RWPE1 (cell line): ENCODE measurements around the gene BCKDK.
A peak's percentile ranks its signal among the peaks of the same experiment; 100 is the strongest.

Experiments
- CTCF ChIA-PET: fragments of 350-600 bp; sonication (Branson Sonifier 250); formaldehyde crosslinking; extraction: SDS; loops from one replicate; lab custom pipeline; 2021; lab: Yijun Ruan, JAX
- POLR2A ChIA-PET: fragments of 400-600 bp; formaldehyde crosslinking; extraction: SDS; loops from one replicate; lab custom pipeline; 2020; ENCODE audit warnings: antibody characterized with exemption; ENCODE audit not compliant: low non-redundant PET; lab: Yijun Ruan, JAX
- DNase-seq: peaks from one replicate; pipeline ENCODE4 v3.0.0; 2012; ENCODE audit warnings: low spot score
- H3K27ac ChIP-seq: fragments of 450-650 bp; 2 replicates; pipeline ENCODE4 v1.5.1; 2017
- TF ChIP-seq, protein P1 (sequence below): fragments of 450-650 bp; conservative IDR thresholded peaks from 2 replicates; pipeline ENCODE4 v1.5.1; 2017; ENCODE audit warnings: low read depth, mild to moderate bottlenecking

Gene BCKDK

GRCh38 chr16:31073970-31074813, 34.0 kb upstream of the BCKDK start, which contains the start of the genes ZNF646 and ZNF668:
ZNF646 (plus strand) TSS chr16:31074422; CDS start chr16:31076325, 1,903 bp downstream.
ZNF668 (minus strand) TSS chr16:31074240; CDS start chr16:31064459, 9,781 bp downstream.
- TF ChIP-seq, protein P1, sequence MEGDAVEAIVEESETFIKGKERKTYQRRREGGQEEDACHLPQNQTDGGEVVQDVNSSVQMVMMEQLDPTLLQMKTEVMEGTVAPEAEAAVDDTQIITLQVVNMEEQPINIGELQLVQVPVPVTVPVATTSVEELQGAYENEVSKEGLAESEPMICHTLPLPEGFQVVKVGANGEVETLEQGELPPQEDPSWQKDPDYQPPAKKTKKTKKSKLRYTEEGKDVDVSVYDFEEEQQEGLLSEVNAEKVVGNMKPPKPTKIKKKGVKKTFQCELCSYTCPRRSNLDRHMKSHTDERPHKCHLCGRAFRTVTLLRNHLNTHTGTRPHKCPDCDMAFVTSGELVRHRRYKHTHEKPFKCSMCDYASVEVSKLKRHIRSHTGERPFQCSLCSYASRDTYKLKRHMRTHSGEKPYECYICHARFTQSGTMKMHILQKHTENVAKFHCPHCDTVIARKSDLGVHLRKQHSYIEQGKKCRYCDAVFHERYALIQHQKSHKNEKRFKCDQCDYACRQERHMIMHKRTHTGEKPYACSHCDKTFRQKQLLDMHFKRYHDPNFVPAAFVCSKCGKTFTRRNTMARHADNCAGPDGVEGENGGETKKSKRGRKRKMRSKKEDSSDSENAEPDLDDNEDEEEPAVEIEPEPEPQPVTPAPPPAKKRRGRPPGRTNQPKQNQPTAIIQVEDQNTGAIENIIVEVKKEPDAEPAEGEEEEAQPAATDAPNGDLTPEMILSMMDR: no peak
- CTCF ChIA-PET: interaction anchor here (0.9 to 2.0 kb wide), 2 partner anchors 68 to 89 kb away, joined by 4 to 10 read pairs; partner anchors contain the start of gene HSD3B7

DNA sequence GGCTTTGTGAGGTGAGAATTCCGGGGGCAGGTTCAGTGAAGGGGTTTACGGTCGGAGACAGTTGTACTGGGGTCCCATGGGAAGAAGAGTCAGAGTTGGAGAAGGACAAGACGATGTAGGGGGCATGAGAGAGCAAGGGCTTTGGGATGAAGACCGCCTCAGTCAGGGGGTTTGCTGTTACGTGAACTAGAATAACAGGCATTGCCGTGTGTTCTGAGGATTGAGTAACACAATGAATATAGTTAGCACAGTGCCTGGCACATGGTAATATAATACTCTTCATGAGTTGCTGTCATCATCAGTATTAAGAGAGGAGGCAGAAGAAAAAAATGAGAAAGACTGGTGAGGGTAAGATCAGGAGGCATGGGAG, 33.4 kb upstream of the BCKDK start:
- ChIA-PET CTCF (interaction anchor here (2.0 kb wide), 1 partner anchor 89 kb away, joined by 10 read pairs; the partner anchor contains the start of gene HSD3B7), POLR2A (interaction anchor here (0.9 kb wide), 1 partner anchor 9 kb away, joined by 3 read pairs; no protein-coding TSS in a partner anchor)
- TF ChIP-seq, protein P1: no peak
- DNase-seq: no peak
- H3K27ac ChIP-seq: peak overlapping the region; percentile 93

More at GRCh38 chr16:31073970-31074813, 34.0 kb upstream of the BCKDK start, which contains the start of the genes ZNF646 and ZNF668:
- POLR2A ChIA-PET: interaction anchor here (0.6 to 1.4 kb wide), 3 partner anchors 10 to 72 kb away, joined by 3 to 22 read pairs (median 3); no protein-coding TSS in a partner anchor
- H3K27ac ChIP-seq: peak within 1 kb of the TSS; percentile 93
- peak; percentile 96 for DNase-seq

- TF ChIP-seq, protein P1: no peak
Measured at GRCh38 chr16:31076319-31076718, 31.9 kb upstream of the BCKDK start.

DNA sequence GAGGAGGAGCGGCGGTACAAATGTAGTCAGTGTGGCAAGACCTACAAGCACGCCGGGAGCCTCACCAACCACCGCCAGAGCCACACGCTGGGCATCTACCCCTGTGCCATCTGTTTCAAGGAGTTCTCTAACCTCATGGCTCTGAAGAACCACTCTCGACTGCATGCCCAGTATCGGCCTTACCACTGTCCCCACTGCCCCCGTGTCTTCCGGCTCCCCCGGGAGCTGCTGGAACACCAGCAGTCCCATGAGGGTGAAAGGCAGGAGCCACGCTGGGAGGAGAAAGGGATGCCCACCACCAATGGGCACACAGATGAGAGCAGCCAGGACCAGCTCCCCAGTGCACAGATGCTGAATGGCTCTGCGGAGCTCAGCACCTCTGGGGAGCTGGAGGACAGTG, 31.2 kb upstream of the BCKDK start:
- no peak for DNase-seq
- CTCF ChIA-PET: interaction anchor here (0.7 to 1.4 kb wide), 2 partner anchors 92 to 118 kb away, joined by 3 to 5 read pairs; partner anchors contain the start of gene HSD3B7
- TF ChIP-seq, protein P1: no peak
- POLR2A ChIA-PET: no interaction called here
- no peak overlapping the region for H3K27ac ChIP-seq

More at GRCh38 chr16:31076319-31076718, 31.9 kb upstream of the BCKDK start:
- POLR2A ChIA-PET: no interaction called here
- CTCF ChIA-PET: interaction anchor here (0.5 to 1.4 kb wide), 2 partner anchors 42 to 91 kb away, joined by 3 to 5 read pairs; partner anchors contain the start of gene HSD3B7
- H3K27ac ChIP-seq: no peak overlapping the region
- DNase-seq: no peak

DNA sequence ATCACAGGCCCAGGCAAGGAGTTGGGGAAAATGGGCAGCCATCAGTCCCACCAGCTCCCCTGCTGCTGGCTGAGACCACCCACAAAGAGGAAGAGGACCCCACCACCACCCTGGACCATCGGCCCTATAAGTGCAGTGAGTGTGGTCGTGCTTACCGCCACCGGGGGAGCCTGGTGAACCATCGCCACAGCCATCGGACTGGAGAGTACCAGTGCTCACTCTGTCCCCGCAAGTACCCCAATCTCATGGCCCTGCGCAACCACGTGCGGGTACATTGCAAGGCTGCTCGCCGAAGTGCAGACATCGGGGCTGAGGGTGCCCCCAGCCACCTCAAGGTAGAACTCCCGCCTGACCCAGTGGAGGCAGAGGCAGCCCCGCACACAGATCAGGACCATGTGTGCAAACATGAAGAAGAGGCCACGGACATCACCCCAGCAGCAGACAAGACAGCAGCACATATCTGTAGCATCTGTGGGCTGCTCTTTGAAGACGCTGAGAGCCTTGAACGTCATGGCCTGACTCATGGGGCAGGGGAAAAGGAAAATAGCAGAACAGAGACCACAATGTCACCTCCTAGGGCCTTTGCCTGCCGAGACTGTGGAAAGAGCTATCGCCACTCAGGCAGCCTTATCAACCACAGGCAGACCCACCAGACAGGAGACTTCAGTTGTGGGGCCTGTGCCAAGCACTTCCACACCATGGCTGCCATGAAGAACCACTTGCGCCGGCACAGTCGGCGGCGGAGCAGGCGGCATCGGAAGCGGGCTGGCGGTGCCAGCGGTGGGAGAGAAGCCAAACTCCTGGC, 30.4 kb upstream of the BCKDK start:
- no peak overlapping the region for H3K27ac ChIP-seq
- POLR2A ChIA-PET: no interaction called here
- DNase-seq: no peak
- TF ChIP-seq, protein P1: no peak
- CTCF ChIA-PET: interaction anchor here (0.6 to 1.4 kb wide), 3 partner anchors 42 to 93 kb away, joined by 4 to 5 read pairs (median 4); partner anchors contain the start of gene HSD3B7
